GM13976 (cell line): Measurements from ENCODE around the gene TTLL11.

Source experiments
- DNase-seq: peaks from one replicate; pipeline ENCODE4 v3.0.0; 2012; ENCODE audit warnings: low spot score
- CTCF ChIP-seq: IDR thresholded peaks from 2 replicates; pipeline ENCODE4 v1.5.1; 2012; ENCODE audit warnings: borderline replicate concordance, mild to moderate bottlenecking; ENCODE audit not compliant: insufficient read depth; ENCODE audit errors: extremely low read depth, missing control alignments, control extremely low read depth
- in situ Hi-C: fragments of 300-500 bp; cut with MboI; formaldehyde crosslinking; loops from one replicate; pipeline ENCODE4 v1.12.0; 2022; ENCODE audit warnings: low sequenced_read_pairs, mixed read lengths, inconsistent platforms; ENCODE audit not compliant: unreplicated experiment

TTLL11 gene

GRCh38 chr9:121819428-121820231 is 273.5 kb downstream of the TTLL11 start:
- in situ Hi-C loops: no loop called here
- TF ChIP-seq CTCF: no peak
- DNase-seq: no peak

DNA sequence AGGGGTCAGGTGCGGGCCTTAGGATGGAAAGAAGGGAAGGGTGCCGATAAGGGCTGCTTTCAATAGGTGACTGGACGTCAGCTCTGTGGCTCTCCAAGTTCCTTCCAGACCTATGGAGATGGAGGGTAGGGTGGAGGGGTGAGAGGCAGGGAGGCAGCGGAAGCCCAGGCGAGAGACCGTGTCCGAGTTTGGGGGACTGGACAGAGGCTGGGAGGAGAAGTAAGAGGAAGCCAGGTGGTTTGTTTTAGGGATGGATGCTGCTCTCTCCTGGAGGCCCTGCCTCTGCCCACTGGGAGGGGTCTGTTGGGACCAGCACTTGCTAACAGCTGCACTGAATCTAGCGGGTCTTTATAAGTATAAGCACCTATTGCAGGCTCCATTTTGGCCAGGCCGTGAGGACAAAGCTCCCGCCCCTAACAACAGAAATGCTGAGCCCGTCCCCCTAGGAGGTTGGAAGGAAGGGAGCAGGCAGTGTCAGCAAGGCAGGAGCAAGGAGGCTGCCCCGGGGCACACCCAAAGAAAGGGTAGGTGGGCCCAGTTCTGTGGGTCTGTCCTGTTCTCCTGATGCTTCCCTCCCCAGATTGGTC is 274.2 kb downstream of the TTLL11 start:
- in situ Hi-C loops: no loop called here
- TF ChIP-seq CTCF: no peak
- no peak for DNase-seq

GRCh38 chr9:121818016-121818661 is 275.0 kb downstream of the TTLL11 start:
- in situ Hi-C loops: no loop called here
- DNase-seq: no peak
- no peak for TF ChIP-seq CTCF

- no peak for TF ChIP-seq CTCF
- no peak for DNase-seq
- in situ Hi-C loops: no loop called here
Observed at GRCh38 chr9:121817476-121817875, 275.6 kb downstream of the TTLL11 start.

DNA sequence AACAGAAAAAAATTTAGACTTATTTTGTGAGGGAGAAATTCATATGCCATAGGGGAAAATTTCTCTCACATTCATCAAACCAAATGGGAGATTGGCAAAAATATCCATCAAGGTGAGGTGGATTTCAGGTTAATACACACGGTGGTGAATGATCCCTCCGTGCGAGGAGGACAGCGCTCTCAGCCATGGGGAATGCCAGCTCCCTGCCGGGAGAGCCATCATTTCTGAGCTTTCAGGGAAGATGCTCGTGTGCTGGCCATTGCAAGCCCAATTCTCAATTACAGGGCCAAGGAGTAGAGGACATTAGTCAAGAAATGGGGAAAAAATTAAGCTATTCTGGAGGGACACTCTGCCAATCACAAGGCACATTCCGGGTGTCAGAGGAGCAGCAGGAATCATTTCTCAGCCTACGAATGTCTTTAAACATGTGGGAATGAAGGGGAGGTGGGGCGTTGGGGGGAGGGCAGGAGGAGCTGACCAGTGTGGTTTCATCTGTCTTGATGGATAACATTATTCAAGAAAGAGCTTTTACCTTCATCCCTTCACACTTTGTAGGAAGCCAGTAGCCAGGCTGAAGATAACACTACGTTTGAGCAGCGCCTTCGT is 276.2 kb downstream of the TTLL11 start:
- DNase-seq: no peak

GRCh38 chr9:121816449-121816817 is 276.7 kb downstream of the TTLL11 start:
- in situ Hi-C loops: no loop called here
- no peak for DNase-seq
- TF ChIP-seq CTCF: no peak

More for the DNA sequence above, 276.2 kb downstream of the TTLL11 start:
- TF ChIP-seq CTCF: no peak
- in situ Hi-C loops: no loop called here
